Heart left ventricle (tissue), 16 donors: ENCODE measurements around the gene SUPT5H. TPM values are rescaled to one million over a fixed set of nuclear protein-coding genes. Genes with fewer than 3 reads are reported as not detected.

Experiments
- ATAC-seq, 4 donors: fragments of 200-7000 bp; cut with Tn5 transposase; one replicate each; pipeline ENCODE4 v1.9.1; 2020 to 2022; ENCODE audit warnings: moderate library complexity in 4 of 4, mild to moderate bottlenecking in 3 of 4, moderate number of reproducible peaks in 1 of 4
- DNase-seq, 5 donors: peaks; one replicate each; pipeline ENCODE4 v3.0.0-alpha.2; 2020
- H3K27ac ChIP-seq, 12 donors: fragments of 200-600 bp; sonication (generic) in 4 of 12; one replicate each; pipeline versions ENCODE4 v1.5.0 to v1.8.0; 2016 to 2022; ENCODE audit warnings: mild to moderate bottlenecking in 2 of 12
- H3K27me3 ChIP-seq, 9 donors: fragments of 200-600 bp; sonication (generic) in 2 of 9; one replicate each; pipeline versions ENCODE4 v1.5.1 to v1.8.0; 2016 to 2022; ENCODE audit warnings: mild to moderate bottlenecking in 3 of 9
- H3K36me3 ChIP-seq, 9 donors: fragments of 200-600 bp; sonication (generic) in 2 of 9; one replicate each; pipeline versions ENCODE4 v1.5.0 to v1.8.0; 2018 to 2022; ENCODE audit warnings: mild to moderate bottlenecking in 2 of 9
- H3K4me1 ChIP-seq, 12 donors: fragments of 200-600 bp; sonication (generic) in 4 of 12; one replicate each; pipeline versions ENCODE4 v1.5.0 to v1.8.0; 2016 to 2022; ENCODE audit warnings: mild to moderate bottlenecking in 3 of 12
- H3K4me3 ChIP-seq, 12 donors: fragments of 200-600 bp; sonication (generic) in 4 of 12; one replicate each; pipeline versions ENCODE4 v1.5.0 to v1.8.0; 2017 to 2022; ENCODE audit warnings: mild to moderate bottlenecking in 9 of 12, moderate library complexity in 4 of 12
- H3K9me3 ChIP-seq, 12 donors: fragments of 200-600 bp; sonication (generic) in 4 of 12; one replicate each; pipeline versions ENCODE4 v1.5.0 to v1.8.0; 2016 to 2022; ENCODE audit warnings: mild to moderate bottlenecking in 1 of 12
- CTCF ChIP-seq, 12 donors: fragments of 200-600 bp; sonication (generic) in 4 of 12; IDR thresholded peaks; one replicate each; pipeline versions ENCODE4 v1.5.0 to v1.8.0; 2018 to 2022; ENCODE audit warnings: antibody characterized with exemption in 12 of 12, mild to moderate bottlenecking in 5 of 12
- POLR2A ChIP-seq, 2 donors: fragments of 450-650 bp; IDR thresholded peaks; one replicate each; pipeline ENCODE4 v1.6.1; 2017; ENCODE audit warnings: antibody characterized with exemption in 2 of 2, mild to moderate bottlenecking in 2 of 2, moderate library complexity in 2 of 2
- WGBS, 4 donors: extraction: QIAGEN DNeasy Blood & Tissue Kit in 2 of 4; methylation state at CpG; one replicate each; pipeline versions ENCODE4 v1.1.5 to v1.1.7; 2013 to 2018; 5-methylcytosine and 5-hydroxymethylcytosine counted together
- intact Hi-C, 10 donors: fragments of 100-400 bp; cut with DNase I; formaldehyde crosslinking; loops; one replicate each; pipeline versions ENCODE4 v1.11.1 to v1.14.2; 2022
- polyA plus RNA-seq, 2 donors: library from polyadenylated mRNA; stranded (reverse); fragments of 200-250 nt; gene quantifications; one replicate each; pipeline ENCODE4 v1.2.3, GENCODE V29; 2013
- total RNA-seq, 9 donors: library from RNA; depleted of rRNA in 2 of 9; stranded (reverse); fragments of >200 nt in 2 of 9; fragmentation: NEBNext Ultra II Directional in 3 of 9; extraction: Animal tissue kit (Norgen Biotek cat#: 25700) in 3 of 9; gene quantifications; one replicate each; pipeline versions ENCODE4 v1.1.0 to v1.2.4, GENCODE V29; 2016 to 2023
- donor health status: ischemic (EF 13 %, LVEDD 7.1; RV severe dilation, severe dysfunction).
- donor health status: healthy with polysubstance abuse.
- donor health status: DM: no; HTN: yes; CAD: no.
- donor health status: DM: no; HTN: no; CAD: no.
- donor health status: ischemic (EF 25% LVEDD 6.9; RV normal size, moderate dysfunction).
- donor health status: ischemic (EF 25% LVEDD 5.7; RV mildly dilated, moderate dysfunction).
- donor health status: healthy.
- donor health status: DM: yes; HTN: yes; CAD: no.
- donor health status: ischemic (EF 35%, LVEDD 5.7; RV mildly dilated, moderate dysfunction).
- donor health status: nonischemic (EF 11% LVEDD 7.7; RV severe dilation, severe dysfunction).
- donor health status: DM: yes; HTN: yes; CAD: no.
- donor health status: PGD.
- donor health status: ischemic (EF 29% LVEDD 5.4; RV normal size, mild dysfunction).
- donor health status: nonischemic (EF 23%, LVEDD 6.1; RV moderate dilation, normal function).

SUPT5H gene
- total and polyA plus RNA-seq, 11 donors = 63.8 to 113 (median 81.7) TPM

GRCh38 chr19:39470724-39471339 is 25.4 kb downstream of the SUPT5H start:
- Histone ChIP-seq H3K27me3 (no peaks in the 10 kb centered on the region), H3K4me3 (no peak overlapping the region), H3K27ac (no peak overlapping the region), H3K9me3 (no peaks in the 10 kb centered on the region), H3K36me3 (peaks cover 2 to 100% (median 95%) of the 10 kb centered on the region in 9 donors), H3K4me1 (peaks cover 0 to 5% (median 0%) of the 10 kb centered on the region in 12 donors)
- intact Hi-C loops = loop anchor here in 3 of 10 donors (5.0 to 10.0 kb wide), 2 partner anchors 61 to 64 kb away; partner anchors contain the start of gene EID2B (in 3 of the 3)
- WGBS, 4 donors = 85 to 91% (median 88%) methylated on average over 6 to 7 of the region's 7 CpGs
- no peak for TF ChIP-seq CTCF (IDR thresholded peaks at IDR 0.05)
- no peak for TF ChIP-seq POLR2A (IDR thresholded peaks at IDR 0.05)
- no peak for ATAC-seq
- DNase-seq = no peak

GRCh38 chr19:39471756-39472536 is 26.6 kb downstream of the SUPT5H start:
- TF ChIP-seq CTCF (IDR thresholded peaks at IDR 0.05) (no peak), POLR2A (IDR thresholded peaks at IDR 0.05) (no peak)
- Histone ChIP-seq H3K36me3 (peaks cover 2 to 98% (median 94%) of the 10 kb centered on the region in 9 donors), H3K4me3 (no peak overlapping the region), H3K27me3 (no peaks in the 10 kb centered on the region), H3K9me3 (no peaks in the 10 kb centered on the region), H3K4me1 (peaks cover 0 to 7% (median 0%) of the 10 kb centered on the region in 12 donors), H3K27ac (no peak overlapping the region)
- ATAC-seq (no peak), DNase-seq (no peak)
- intact Hi-C loops = loop anchor here in 3 of 10 donors (5.0 to 10.0 kb wide), 2 partner anchors 60 to 63 kb away; partner anchors contain the start of gene EID2B (in 3 of the 3)
- 83 to 90% (median 88%) methylated on average over 8 of the region's 8 CpGs for WGBS, 4 donors

GRCh38 chr19:39472746-39473442 is 27.5 kb downstream of the SUPT5H start:
- H3K36me3 ChIP-seq = peaks cover 2 to 94% (median 86%) of the 10 kb centered on the region in 9 donors
- ATAC-seq (peak in 1 of 4 donors; percentile 14), DNase-seq (no peak)
- no peaks in the 10 kb centered on the region for H3K27me3 ChIP-seq
- H3K9me3 ChIP-seq = no peaks in the 10 kb centered on the region
- no peak overlapping the region for H3K27ac ChIP-seq
- intact Hi-C loops = loop anchor here in 3 of 10 donors (5.0 to 10.0 kb wide), 2 partner anchors 59 to 62 kb away; partner anchors contain the start of gene EID2B (in 3 of the 3)
- WGBS, 4 donors = 87 to 90% (median 89%) methylated on average over 31 to 32 of the region's 32 CpGs
- no peak overlapping the region for H3K4me3 ChIP-seq
- peaks cover 0 to 7% (median 0%) of the 10 kb centered on the region in 12 donors for H3K4me1 ChIP-seq
- TF ChIP-seq CTCF (IDR thresholded peaks at IDR 0.05) = no peak
- no peak for TF ChIP-seq POLR2A (IDR thresholded peaks at IDR 0.05)
